Thymus (tissue), 11 donors: ENCODE results near the gene PYGO1. TPM values are rescaled to one million over a fixed set of nuclear protein-coding genes. Genes with fewer than 3 reads are reported as not detected.
A peak's percentile ranks its signal among the peaks of the same experiment; 100 is the strongest.

ENCODE experiments used
- DNase-seq, 9 donors: peaks; one replicate each; pipeline ENCODE4 v3.0.0-alpha.2; 2013; ENCODE audit warnings: low spot score in 9 of 9, low read depth in 6 of 9, missing footprints in 1 of 9
- H3K27ac ChIP-seq, 2 donors: one replicate each; pipeline ENCODE4 v1.5.1; 2013; ENCODE audit warnings: control low read depth in 1 of 2, low read depth in 1 of 2, low read length in 1 of 2, mild to moderate bottlenecking in 1 of 2, moderate library complexity in 1 of 2
- H3K27me3 ChIP-seq, 2 donors: one replicate each; pipeline ENCODE4 v1.5.1; 2013; ENCODE audit warnings: low read length in 1 of 2; ENCODE audit not compliant: control insufficient read depth in 2 of 2, insufficient read depth in 1 of 2
- H3K36me3 ChIP-seq, 2 donors: one replicate each; pipeline ENCODE4 v1.5.1; 2013; ENCODE audit warnings: low read length in 1 of 2, mild to moderate bottlenecking in 1 of 2, moderate library complexity in 1 of 2; ENCODE audit not compliant: control insufficient read depth in 2 of 2, insufficient read depth in 2 of 2
- H3K4me1 ChIP-seq, 2 donors: one replicate each; pipeline ENCODE4 v1.5.1; 2013; ENCODE audit warnings: low read length in 2 of 2; ENCODE audit not compliant: control insufficient read depth in 2 of 2, insufficient read depth in 2 of 2
- H3K4me3 ChIP-seq, 2 donors: one replicate each; pipeline ENCODE4 v1.5.1; 2013; ENCODE audit warnings: low read length in 2 of 2, control low read depth in 1 of 2, mild to moderate bottlenecking in 1 of 2
- H3K9me3 ChIP-seq, 2 donors: one replicate each; pipeline ENCODE4 v1.5.1; 2013; ENCODE audit warnings: low read length in 1 of 2, mild to moderate bottlenecking in 1 of 2; ENCODE audit not compliant: control insufficient read depth in 2 of 2, insufficient read depth in 1 of 2
- WGBS: extraction: QIAGEN DNeasy Blood & Tissue Kit; methylation state at CpG from one replicate; pipeline ENCODE4 v1.1.7; 2013; 5-methylcytosine and 5-hydroxymethylcytosine counted together
- polyA plus RNA-seq: library from polyadenylated mRNA; stranded (reverse); fragments of 200-250 nt; gene quantifications from one replicate; pipeline ENCODE4 v1.2.3, GENCODE V29; 2013
- total RNA-seq: library from RNA; stranded (reverse); fragments of 120-200 nt; gene quantifications from one replicate; pipeline ENCODE4 v1.2.4, GENCODE V29; 2013
- donor health status: healthy.

The PYGO1 gene
- total and polyA plus RNA-seq, 2 donors, result 0.62 to 0.71 TPM

DNA sequence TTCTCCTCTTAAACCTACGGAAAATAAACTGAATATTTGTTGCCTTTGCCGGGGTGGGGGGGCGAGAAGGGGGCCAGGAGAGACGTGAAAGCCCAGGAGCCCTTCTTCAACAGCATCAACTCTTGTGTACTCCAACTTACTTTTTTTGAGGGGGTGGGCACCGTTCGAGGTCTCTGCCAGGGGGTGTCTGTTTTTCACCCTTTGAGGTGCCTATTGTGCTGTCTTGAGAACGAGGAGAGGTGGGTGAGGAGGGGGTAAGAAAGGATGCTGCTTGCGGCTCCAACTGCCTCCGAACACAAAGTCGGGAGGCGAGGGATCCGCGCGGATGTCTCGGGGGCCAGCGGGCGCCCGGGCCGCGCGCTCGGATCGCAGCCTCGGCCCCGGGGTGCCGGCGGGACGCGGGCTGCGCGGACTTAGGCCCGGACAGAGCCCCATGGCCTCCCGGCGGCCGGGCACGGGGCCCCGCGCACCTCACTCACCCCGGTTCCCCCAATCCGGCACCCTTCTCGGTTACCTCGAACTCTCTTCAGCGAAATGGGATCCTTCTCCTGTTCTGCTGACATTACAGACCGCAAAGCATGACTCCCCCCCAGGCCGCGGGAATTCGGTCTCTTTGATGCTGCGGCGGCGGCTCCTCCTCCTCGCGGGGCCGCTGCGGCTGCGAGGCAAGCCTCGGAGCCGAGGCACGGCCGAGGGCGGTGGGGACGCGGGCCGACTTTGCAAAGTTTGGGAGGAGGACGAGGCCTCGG, 650 bp downstream of the PYGO1 start:
- peak in 4 of 9 donors; percentile 11 to 31 (median 12) for DNase-seq
- H3K27ac ChIP-seq, result no peak overlapping the region
- 6% methylated on average over 65 of the region's 65 CpGs for WGBS
- peaks cover 34 to 55% of the 10 kb centered on the region in 2 donors for H3K27me3 ChIP-seq
- peaks cover 0 to 3% of the 10 kb centered on the region in 2 donors for H3K9me3 ChIP-seq
- H3K36me3 ChIP-seq, result no peaks in the 10 kb centered on the region
- peaks cover 0 to 5% of the 10 kb centered on the region in 2 donors for H3K4me1 ChIP-seq
- peak overlapping the region; percentile 26 to 54 for H3K4me3 ChIP-seq

- Histone ChIP-seq H3K27me3 (peaks cover 31 to 55% of the 10 kb centered on the region in 2 donors), H3K4me3 (no peak overlapping the region), H3K4me1 (peaks cover 0 to 5% of the 10 kb centered on the region in 2 donors), H3K36me3 (no peaks in the 10 kb centered on the region), H3K9me3 (peaks cover 0 to 3% of the 10 kb centered on the region in 2 donors), H3K27ac (no peak overlapping the region)
- 92% methylated on average over 3 of the region's 3 CpGs for WGBS
- DNase-seq, result no peak
These were observed 1.3 kb downstream of the PYGO1 start for GRCh38 chr15:55586808-55587207.

- Histone ChIP-seq H3K27ac (no peak overlapping the region), H3K36me3 (no peaks in the 10 kb centered on the region), H3K27me3 (no peaks in the 10 kb centered on the region), H3K4me3 (no peak overlapping the region), H3K4me1 (no peaks in the 10 kb centered on the region), H3K9me3 (no peaks in the 10 kb centered on the region)
- DNase-seq, result no peak
- 95% methylated on average over 6 of the region's 6 CpGs for WGBS
These were observed 11.2 kb downstream of the PYGO1 start for GRCh38 chr15:55576943-55577342.

- WGBS, result 97% methylated on average over 2 of the region's 2 CpGs
- Histone ChIP-seq H3K4me1 (no peaks in the 10 kb centered on the region), H3K27me3 (no peaks in the 10 kb centered on the region), H3K4me3 (no peak overlapping the region), H3K36me3 (no peaks in the 10 kb centered on the region), H3K9me3 (no peaks in the 10 kb centered on the region), H3K27ac (no peak overlapping the region)
- DNase-seq, result no peak
These were observed 14.0 kb downstream of the PYGO1 start for GRCh38 chr15:55574096-55574495.

DNA sequence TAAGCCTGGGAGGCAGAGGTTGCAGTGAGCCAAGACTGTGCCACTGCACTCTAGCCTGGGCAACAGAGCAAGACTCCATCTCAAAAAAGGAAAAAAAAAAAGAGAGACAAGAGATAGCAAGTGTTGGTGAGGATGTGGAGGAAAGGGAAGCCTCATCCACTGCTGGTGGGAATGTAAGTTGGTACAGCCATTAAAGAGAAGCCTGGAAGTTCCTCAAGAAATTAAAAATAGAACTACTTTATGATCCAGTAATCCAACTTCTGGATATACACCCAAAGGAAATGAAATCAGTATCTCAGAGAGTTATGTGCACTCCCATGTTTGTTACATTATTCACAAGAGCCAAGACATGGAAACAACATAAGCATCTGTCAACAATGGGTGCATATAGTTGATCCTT, 14.9 kb downstream of the PYGO1 start:
- Histone ChIP-seq H3K9me3 (no peaks in the 10 kb centered on the region), H3K4me1 (no peaks in the 10 kb centered on the region), H3K27me3 (no peaks in the 10 kb centered on the region), H3K36me3 (no peaks in the 10 kb centered on the region), H3K27ac (no peak overlapping the region), H3K4me3 (no peak overlapping the region)
- DNase-seq, result no peak

DNA sequence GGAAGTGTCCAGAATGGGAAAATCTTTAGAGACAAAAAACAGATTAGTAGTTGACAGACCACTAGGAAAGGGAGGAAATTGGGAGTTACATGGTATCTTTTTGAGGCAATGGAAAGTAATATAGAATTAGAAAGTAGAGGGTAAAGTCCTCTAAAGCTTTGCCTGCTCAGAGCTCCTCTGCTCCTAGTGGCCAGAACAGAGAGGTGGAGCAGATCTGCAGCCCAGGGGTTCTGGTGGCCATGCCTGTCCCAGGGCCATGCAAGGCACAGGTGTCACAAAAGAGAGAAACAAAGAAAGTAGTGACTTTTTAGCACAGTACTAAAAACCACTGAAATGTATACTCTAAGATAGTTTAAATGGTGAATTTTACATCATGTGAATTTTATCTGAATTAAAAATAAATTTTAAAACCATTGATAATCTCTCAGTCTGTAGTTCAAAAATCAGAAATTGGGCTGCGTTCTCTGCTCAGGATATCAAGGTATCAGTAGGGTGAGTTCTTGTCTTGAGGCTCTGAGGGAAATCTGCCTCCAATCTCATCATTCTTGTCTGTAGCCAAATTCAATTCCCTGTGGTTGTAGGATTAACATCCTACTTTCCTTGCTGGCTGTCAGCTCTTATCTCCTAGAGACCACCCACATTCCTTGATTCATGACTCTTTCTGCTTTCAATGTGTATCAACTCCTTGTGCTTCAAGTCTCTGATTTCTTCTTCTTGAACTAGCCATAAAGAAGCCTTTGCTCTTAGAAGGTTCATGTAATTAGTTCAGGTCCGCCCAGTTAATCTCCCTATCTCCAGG, 23.6 kb downstream of the PYGO1 start:
- Histone ChIP-seq H3K4me3 (no peak overlapping the region), H3K27ac (no peak overlapping the region), H3K36me3 (no peaks in the 10 kb centered on the region), H3K9me3 (no peaks in the 10 kb centered on the region), H3K4me1 (no peaks in the 10 kb centered on the region), H3K27me3 (no peaks in the 10 kb centered on the region)
- no peak for DNase-seq
- WGBS, result over 99% methylated on average over 2 of the region's 2 CpGs

DNA sequence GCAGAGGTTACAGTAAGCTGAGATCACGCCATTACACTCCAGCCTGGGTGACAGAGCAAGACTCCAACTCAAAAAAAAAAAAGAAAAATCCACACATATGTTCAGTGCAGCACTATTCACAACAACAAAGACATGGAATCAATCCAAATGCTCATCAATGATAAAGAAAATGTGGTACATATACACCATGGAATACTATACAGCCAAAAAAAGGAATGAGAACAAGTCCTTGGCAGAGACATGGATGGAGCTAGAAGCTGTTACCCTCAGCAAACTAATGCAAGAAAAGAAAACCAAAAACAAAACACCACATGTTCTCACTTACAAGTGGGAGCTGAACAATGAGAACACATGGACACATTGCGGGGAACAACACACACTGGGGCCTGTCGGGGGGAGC, 25.5 kb downstream of the PYGO1 start:
- no peaks in the 10 kb centered on the region for H3K9me3 ChIP-seq
- H3K36me3 ChIP-seq, result no peaks in the 10 kb centered on the region
- no peaks in the 10 kb centered on the region for H3K4me1 ChIP-seq
- H3K4me3 ChIP-seq, result no peak overlapping the region
- H3K27ac ChIP-seq, result no peak overlapping the region
- 85% methylated on average over 3 of the region's 3 CpGs for WGBS
- H3K27me3 ChIP-seq, result no peaks in the 10 kb centered on the region
- no peak for DNase-seq

- Histone ChIP-seq H3K36me3 (no peaks in the 10 kb centered on the region), H3K27me3 (no peaks in the 10 kb centered on the region), H3K4me3 (no peak overlapping the region), H3K27ac (no peak overlapping the region), H3K9me3 (no peaks in the 10 kb centered on the region), H3K4me1 (no peaks in the 10 kb centered on the region)
- no peak for DNase-seq
- 94% methylated on average over 4 of the region's 4 CpGs for WGBS
These were observed 33.1 kb downstream of the PYGO1 start for GRCh38 chr15:55555089-55555488.

DNA sequence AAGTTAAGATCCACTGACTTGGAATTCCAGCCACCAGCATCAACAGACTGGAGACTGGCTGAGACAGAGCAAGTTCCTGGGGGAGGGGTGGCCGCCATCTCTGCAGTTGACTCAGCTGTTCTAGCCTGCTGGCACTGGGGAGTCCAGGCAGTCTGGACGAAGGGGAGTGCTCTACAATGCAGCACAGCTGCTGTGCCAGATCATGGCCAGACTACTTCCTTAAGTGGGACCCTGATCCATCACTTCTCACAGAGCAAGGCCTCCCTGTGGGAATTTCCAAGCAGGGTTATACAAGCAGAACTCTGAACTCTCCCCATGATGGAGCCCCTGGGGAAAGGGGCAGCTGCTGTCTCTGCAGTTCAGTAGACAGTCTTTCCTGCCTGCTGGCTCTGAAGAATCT, 35.2 kb downstream of the PYGO1 start:
- no peak for DNase-seq
- no peak overlapping the region for H3K27ac ChIP-seq
- no peaks in the 10 kb centered on the region for H3K4me1 ChIP-seq
- H3K36me3 ChIP-seq, result no peaks in the 10 kb centered on the region
- H3K9me3 ChIP-seq, result no peaks in the 10 kb centered on the region
- WGBS, result 85% methylated on average over 2 of the region's 2 CpGs
- no peaks in the 10 kb centered on the region for H3K27me3 ChIP-seq
- H3K4me3 ChIP-seq, result no peak overlapping the region
